ENCODE measurements around the gene KLHL34.

KLHL34 gene

GRCh38 chrX:21658152-21658737 lies at the start of gene KLHL34:
TSS of gene KLHL34 (minus strand) at chrX:21658330. CDS start at chrX:21657788, 542 bp downstream.
- TF ChIP-seq ZNF274 (IDR thresholded peaks at IDR 0.05; ENCODE audit: low read depth, low read length): no peak
- H3K4me3 ChIP-seq (ENCODE audit: low read length): no peak within 1 kb of the TSS

GRCh38 chrX:21705225-21705624 lies 47.1 kb upstream of the KLHL34 start:
- no peak overlapping the region for H3K4me3 ChIP-seq (ENCODE audit: low read length)
- TF ChIP-seq ZNF274 (IDR thresholded peaks at IDR 0.05; ENCODE audit: low read depth, low read length): no peak

GRCh38 chrX:21702725-21703124 lies 44.6 kb upstream of the KLHL34 start:
- no peak overlapping the region for H3K4me3 ChIP-seq (ENCODE audit: low read length)
- no peak for TF ChIP-seq ZNF274 (IDR thresholded peaks at IDR 0.05; ENCODE audit: low read depth, low read length)

GRCh38 chrX:21700967-21701366 lies 42.8 kb upstream of the KLHL34 start:
- no peak overlapping the region for H3K4me3 ChIP-seq (ENCODE audit: low read length)
- TF ChIP-seq ZNF274 (IDR thresholded peaks at IDR 0.05; ENCODE audit: low read depth, low read length): no peak

GRCh38 chrX:21700275-21700674 lies 42.1 kb upstream of the KLHL34 start:
- no peak for TF ChIP-seq ZNF274 (IDR thresholded peaks at IDR 0.05; ENCODE audit: low read depth, low read length)
- no peak overlapping the region for H3K4me3 ChIP-seq (ENCODE audit: low read length)

- no peak for TF ChIP-seq ZNF274 (IDR thresholded peaks at IDR 0.05; ENCODE audit: low read depth, low read length)
- H3K4me3 ChIP-seq (ENCODE audit: low read length): no peak overlapping the region
These were observed 41.0 kb upstream of the KLHL34 start for GRCh38 chrX:21699136-21699535.

- no peak overlapping the region for H3K4me3 ChIP-seq (ENCODE audit: low read length)
- TF ChIP-seq ZNF274 (IDR thresholded peaks at IDR 0.05; ENCODE audit: low read depth, low read length): no peak
These were observed 40.1 kb upstream of the KLHL34 start for GRCh38 chrX:21698272-21698671.

- H3K4me3 ChIP-seq (ENCODE audit: low read length): no peak overlapping the region
- no peak for TF ChIP-seq ZNF274 (IDR thresholded peaks at IDR 0.05; ENCODE audit: low read depth, low read length)
These were observed 33.4 kb upstream of the KLHL34 start for GRCh38 chrX:21691512-21692018.

- H3K4me3 ChIP-seq (ENCODE audit: low read length): no peak overlapping the region
- no peak for TF ChIP-seq ZNF274 (IDR thresholded peaks at IDR 0.05; ENCODE audit: low read depth, low read length)
These were observed 25.8 kb upstream of the KLHL34 start for GRCh38 chrX:21683941-21684340.

GRCh38 chrX:21678048-21678612 lies 20.0 kb upstream of the KLHL34 start:
- no peak for TF ChIP-seq ZNF274 (IDR thresholded peaks at IDR 0.05; ENCODE audit: low read depth, low read length)
- H3K4me3 ChIP-seq (ENCODE audit: low read length): no peak overlapping the region

- no peak for TF ChIP-seq ZNF274 (IDR thresholded peaks at IDR 0.05; ENCODE audit: low read depth, low read length)
- no peak overlapping the region for H3K4me3 ChIP-seq (ENCODE audit: low read length)
These were observed 17.8 kb upstream of the KLHL34 start for GRCh38 chrX:21675931-21676330.

GRCh38 chrX:21674430-21675186 lies 16.5 kb upstream of the KLHL34 start:
- no peak for TF ChIP-seq ZNF274 (IDR thresholded peaks at IDR 0.05; ENCODE audit: low read depth, low read length)
- no peak overlapping the region for H3K4me3 ChIP-seq (ENCODE audit: low read length)

GRCh38 chrX:21666679-21667078 lies 8.5 kb upstream of the KLHL34 start:
- H3K4me3 ChIP-seq (ENCODE audit: low read length): no peak overlapping the region
- no peak for TF ChIP-seq ZNF274 (IDR thresholded peaks at IDR 0.05; ENCODE audit: low read depth, low read length)

- TF ChIP-seq ZNF274 (IDR thresholded peaks at IDR 0.05; ENCODE audit: low read depth, low read length): no peak
- H3K4me3 ChIP-seq (ENCODE audit: low read length): no peak overlapping the region
These were observed 8.1 kb upstream of the KLHL34 start for GRCh38 chrX:21666252-21666651.

GRCh38 chrX:21662761-21663160 lies 4.6 kb upstream of the KLHL34 start:
- no peak for TF ChIP-seq ZNF274 (IDR thresholded peaks at IDR 0.05; ENCODE audit: low read depth, low read length)
- no peak overlapping the region for H3K4me3 ChIP-seq (ENCODE audit: low read length)

All from GM08714 (cell line).